HEK293T (cell line): Measurements from ENCODE around the gene ACTA1.

ENCODE experiments used
- CTCF ChIA-PET: fragments of 350-600 bp; formaldehyde crosslinking; extraction: SDS; loops from one replicate; lab custom pipeline; 2021; ENCODE audit warnings: antibody characterized with exemption, inconsistent platforms; lab: Yijun Ruan, JAX
- POLR2A ChIA-PET: fragments of 350-600 bp; formaldehyde crosslinking; extraction: SDS; loops from one replicate; lab custom pipeline; 2020; ENCODE audit warnings: antibody characterized with exemption, inconsistent platforms; lab: Yijun Ruan, JAX
- DNase-seq: peaks from one replicate; pipeline ENCODE4 v3.0.0; 2012; ENCODE audit warnings: mixed read lengths; ENCODE audit errors: extremely low spot score
- ARNT ChIP-seq: fragments of 450-650 bp; IDR thresholded peaks from 2 replicates; pipeline ENCODE4 v1.6.1; 2017; ENCODE audit warnings: mild to moderate bottlenecking
- BHLHE40 ChIP-seq: fragments of 450-650 bp; IDR thresholded peaks from 2 replicates; pipeline ENCODE4 v1.6.1; 2016; ENCODE audit warnings: mild to moderate bottlenecking, moderate library complexity, borderline replicate concordance
- CTBP1 ChIP-seq: fragments of 450-650 bp; IDR thresholded peaks from 2 replicates; pipeline ENCODE4 v1.6.1; 2016; ENCODE audit warnings: borderline replicate concordance
- ELF4 ChIP-seq: fragments of 450-650 bp; IDR thresholded peaks from 2 replicates; pipeline ENCODE4 v1.6.1; 2017; ENCODE audit warnings: antibody characterized with exemption
- FOXA1 ChIP-seq: fragments of 450-650 bp; IDR thresholded peaks from 2 replicates; pipeline ENCODE4 v1.6.1; 2016; ENCODE audit warnings: mild to moderate bottlenecking
- FOXK2 ChIP-seq: fragments of 450-650 bp; IDR thresholded peaks from 2 replicates; pipeline ENCODE4 v1.6.1; 2016; ENCODE audit warnings: mild to moderate bottlenecking
- FOXM1 ChIP-seq: fragments of 450-650 bp; IDR thresholded peaks from 2 replicates; pipeline ENCODE4 v1.6.1; 2017; ENCODE audit warnings: mild to moderate bottlenecking, borderline replicate concordance
- HDGF ChIP-seq: fragments of 450-650 bp; IDR thresholded peaks from 2 replicates; pipeline ENCODE4 v1.6.1; 2017; ENCODE audit warnings: antibody characterized with exemption, borderline replicate concordance
- L3MBTL2 ChIP-seq: fragments of 450-650 bp; conservative IDR thresholded peaks from 2 replicates; pipeline ENCODE4 v1.6.1; 2016; ENCODE audit warnings: mild to moderate bottlenecking
- LEF1 ChIP-seq: fragments of 450-650 bp; IDR thresholded peaks from 2 replicates; pipeline ENCODE4 v1.6.1; 2017; ENCODE audit warnings: mild to moderate bottlenecking, borderline replicate concordance
- NFRKB ChIP-seq: fragments of 450-650 bp; IDR thresholded peaks from 2 replicates; pipeline ENCODE4 v1.6.1; 2016; ENCODE audit warnings: mild to moderate bottlenecking, moderate library complexity
- SP1 ChIP-seq: fragments of 450-650 bp; IDR thresholded peaks from 2 replicates; pipeline ENCODE4 v1.6.1; 2017
- SUZ12 ChIP-seq: fragments of 450-650 bp; IDR thresholded peaks from 2 replicates; pipeline ENCODE4 v1.6.1; 2016; ENCODE audit warnings: mild to moderate bottlenecking
- TARDBP ChIP-seq: fragments of 450-650 bp; IDR thresholded peaks from 2 replicates; pipeline ENCODE4 v1.6.1; 2016
- ZNF384 ChIP-seq: fragments of 450-650 bp; IDR thresholded peaks from 2 replicates; pipeline ENCODE4 v1.6.1; 2016
- TF ChIP-seq, protein P1 (sequence below): fragments of 450-650 bp; IDR thresholded peaks from 2 replicates; pipeline ENCODE4 v1.6.1; 2016

ACTA1 gene

DNA sequence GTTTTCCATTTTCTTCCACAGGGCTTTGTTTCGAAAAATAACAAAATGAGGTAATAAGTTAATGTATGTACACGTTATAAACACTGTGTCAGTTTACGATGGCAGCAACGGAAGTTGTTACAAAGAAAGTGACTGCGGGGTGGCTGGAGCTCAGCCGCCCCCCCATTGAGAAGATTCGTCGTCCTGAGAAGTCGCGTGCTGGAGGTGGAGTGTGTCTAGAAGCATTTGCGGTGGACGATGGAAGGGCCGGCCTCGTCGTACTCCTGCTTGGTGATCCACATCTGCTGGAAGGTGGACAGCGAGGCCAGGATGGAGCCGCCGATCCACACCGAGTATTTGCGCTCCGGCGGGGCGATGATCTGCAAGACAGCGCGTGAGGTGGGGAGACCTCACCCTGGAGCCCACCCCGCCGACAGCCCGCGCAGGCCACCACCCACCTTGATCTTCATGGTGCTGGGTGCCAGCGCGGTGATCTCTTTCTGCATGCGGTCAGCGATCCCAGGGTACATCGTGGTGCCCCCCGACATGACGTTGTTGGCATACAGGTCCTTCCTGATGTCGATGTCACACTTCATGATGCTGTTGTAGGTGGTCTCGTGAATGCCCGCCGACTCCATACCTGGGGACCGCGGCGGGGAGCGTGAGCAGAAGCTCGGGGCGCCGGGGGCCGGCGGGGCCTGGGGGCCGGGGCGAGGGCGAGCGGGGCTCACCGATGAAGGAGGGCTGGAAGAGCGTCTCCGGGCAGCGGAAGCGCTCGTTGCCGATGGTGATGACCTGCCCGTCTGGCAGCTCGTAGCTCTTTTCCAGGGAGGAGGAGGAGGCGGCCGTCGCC is 2.4 kb downstream of the ACTA1 start:
- TF ChIP-seq L3MBTL2 (no peak), TARDBP (no peak), HDGF (no peak), FOXM1 (no peak), FOXK2 (no peak)
- ChIA-PET POLR2A (no interaction called here), CTCF (no interaction called here)
- peak; percentile 10 for DNase-seq

DNA sequence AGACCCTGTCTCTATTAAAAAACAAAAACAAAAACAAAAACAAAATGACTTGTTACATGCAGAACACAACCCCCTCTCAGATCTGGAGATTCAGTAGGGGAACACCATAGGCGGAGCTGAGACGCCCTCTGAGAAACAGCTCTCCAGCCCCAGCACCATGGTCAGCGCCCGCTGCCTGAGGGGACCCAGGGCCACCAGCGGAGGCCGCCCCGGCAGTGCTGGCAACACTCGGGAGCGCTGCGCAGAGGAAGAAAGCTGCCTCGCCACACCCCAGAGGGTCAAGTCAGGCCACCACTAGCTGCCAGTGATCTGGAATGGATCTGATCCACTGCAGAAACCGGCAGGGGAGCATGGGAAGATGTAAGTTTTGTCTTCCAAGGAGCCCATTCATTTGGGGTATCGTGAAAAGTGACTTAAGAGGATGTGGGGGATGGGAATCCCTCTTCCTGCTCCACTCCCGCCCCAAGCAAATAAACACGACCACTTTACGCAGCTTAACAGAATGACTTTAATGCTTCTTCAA is 3.1 kb downstream of the ACTA1 start:
- peak; percentile 35 for DNase-seq
- TF ChIP-seq, protein P1, sequence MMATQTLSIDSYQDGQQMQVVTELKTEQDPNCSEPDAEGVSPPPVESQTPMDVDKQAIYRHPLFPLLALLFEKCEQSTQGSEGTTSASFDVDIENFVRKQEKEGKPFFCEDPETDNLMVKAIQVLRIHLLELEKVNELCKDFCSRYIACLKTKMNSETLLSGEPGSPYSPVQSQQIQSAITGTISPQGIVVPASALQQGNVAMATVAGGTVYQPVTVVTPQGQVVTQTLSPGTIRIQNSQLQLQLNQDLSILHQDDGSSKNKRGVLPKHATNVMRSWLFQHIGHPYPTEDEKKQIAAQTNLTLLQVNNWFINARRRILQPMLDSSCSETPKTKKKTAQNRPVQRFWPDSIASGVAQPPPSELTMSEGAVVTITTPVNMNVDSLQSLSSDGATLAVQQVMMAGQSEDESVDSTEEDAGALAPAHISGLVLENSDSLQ: no peak
- no peak for TF ChIP-seq FOXK2
- TF ChIP-seq ARNT: no peak
- TF ChIP-seq SUZ12: no peak
- TF ChIP-seq FOXA1: no peak
- TF ChIP-seq TARDBP: no peak
- ChIA-PET CTCF (no interaction called here), POLR2A (no interaction called here)

DNA sequence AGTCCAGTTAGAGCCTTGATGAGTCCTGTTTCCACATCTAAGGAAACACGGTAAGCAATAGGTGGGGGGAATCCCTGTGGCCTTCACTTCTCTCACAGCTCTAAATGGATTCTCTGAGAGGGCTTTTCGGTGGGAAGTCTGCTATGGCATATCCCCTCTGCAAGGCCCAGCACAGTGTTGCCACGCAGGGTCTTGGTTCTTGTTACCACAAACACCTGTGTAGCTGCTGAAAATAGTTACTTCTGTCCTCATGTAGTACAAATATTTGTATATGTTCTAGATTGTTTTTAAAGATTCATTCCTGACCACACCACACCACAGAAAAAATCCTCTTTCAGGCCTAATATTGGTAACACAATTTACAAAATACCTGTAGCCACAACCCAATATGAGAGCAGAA is 5.6 kb downstream of the ACTA1 start:
- ChIA-PET CTCF (no interaction called here), POLR2A (no interaction called here)
- no peak for DNase-seq
- no peak for TF ChIP-seq L3MBTL2
- no peak for TF ChIP-seq NFRKB
- TF ChIP-seq FOXM1: no peak
- TF ChIP-seq HDGF: no peak
- no peak for TF ChIP-seq ARNT

DNA sequence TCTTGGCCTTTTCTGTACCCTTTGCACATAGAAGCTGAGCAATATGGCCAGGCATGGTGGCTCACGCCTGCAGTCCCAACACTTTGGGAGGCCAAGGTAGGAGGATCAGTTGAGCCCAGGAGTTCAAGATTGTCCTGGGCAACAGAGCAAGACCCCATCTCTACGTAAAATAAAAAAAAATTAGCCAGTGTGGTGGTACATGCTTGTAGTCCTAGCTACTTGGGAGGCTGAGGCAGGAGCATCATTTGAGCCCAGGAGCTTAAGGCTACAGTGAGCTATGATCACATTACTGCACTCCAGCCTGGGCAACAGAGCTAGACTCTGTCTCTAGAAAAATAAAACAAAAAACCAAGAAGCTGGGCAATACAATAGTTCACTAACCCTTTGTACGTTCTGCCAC is 6.3 kb downstream of the ACTA1 start:
- DNase-seq: no peak
- ChIA-PET CTCF (no interaction called here), POLR2A (no interaction called here)

DNA sequence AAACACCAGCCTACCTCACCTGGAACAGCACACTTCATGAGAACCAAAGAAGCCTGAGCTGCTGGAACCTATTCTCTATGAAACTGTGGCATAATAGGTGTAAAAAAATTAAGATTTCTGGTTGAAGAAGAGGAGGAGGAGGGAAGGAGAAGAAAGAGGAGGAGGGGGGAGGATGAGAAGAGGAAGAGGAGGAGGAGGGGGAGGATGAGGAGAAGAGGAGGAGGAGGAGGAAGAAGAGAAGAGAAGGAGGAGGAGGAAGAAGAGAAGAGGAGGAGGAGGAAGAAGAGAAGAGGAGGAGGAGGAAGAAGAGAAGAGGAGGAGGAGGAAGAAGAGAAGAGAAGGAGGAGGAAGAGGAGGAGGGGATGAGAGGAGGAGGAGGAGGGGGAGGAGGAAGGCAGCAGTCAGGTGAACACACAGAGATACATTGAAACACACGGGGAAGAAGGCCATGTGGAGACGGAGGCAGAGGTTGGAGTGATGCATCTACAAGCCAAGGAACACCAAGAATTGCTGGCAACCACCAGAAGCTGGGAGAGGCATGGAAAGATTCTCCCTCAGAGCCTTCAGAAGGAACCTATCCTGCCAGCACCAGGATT is 8.2 kb downstream of the ACTA1 start:
- ChIA-PET CTCF (interaction anchor here (1.4 kb wide), 1 partner anchor 15 kb away, joined by 3 read pairs; no protein-coding TSS in a partner anchor), POLR2A (no interaction called here)
- TF ChIP-seq HDGF: no peak
- TF ChIP-seq BHLHE40: no peak
- TF ChIP-seq ELF4: no peak
- no peak for TF ChIP-seq TARDBP
- no peak for TF ChIP-seq L3MBTL2
- no peak for TF ChIP-seq ZNF384
- no peak for TF ChIP-seq FOXA1
- TF ChIP-seq SP1: no peak
- TF ChIP-seq LEF1: no peak
- no peak for DNase-seq

More for the DNA sequence above, 6.3 kb downstream of the ACTA1 start:
- no peak for TF ChIP-seq FOXM1
- no peak for TF ChIP-seq NFRKB
- no peak for TF ChIP-seq SP1
- TF ChIP-seq CTBP1: no peak
- TF ChIP-seq ZNF384: no peak
- no peak for TF ChIP-seq SUZ12
- TF ChIP-seq, protein P1: no peak
- TF ChIP-seq LEF1: no peak
- TF ChIP-seq ELF4: no peak
- TF ChIP-seq HDGF: no peak
- TF ChIP-seq L3MBTL2: no peak
- no peak for TF ChIP-seq BHLHE40
- no peak for TF ChIP-seq FOXK2

DNA sequence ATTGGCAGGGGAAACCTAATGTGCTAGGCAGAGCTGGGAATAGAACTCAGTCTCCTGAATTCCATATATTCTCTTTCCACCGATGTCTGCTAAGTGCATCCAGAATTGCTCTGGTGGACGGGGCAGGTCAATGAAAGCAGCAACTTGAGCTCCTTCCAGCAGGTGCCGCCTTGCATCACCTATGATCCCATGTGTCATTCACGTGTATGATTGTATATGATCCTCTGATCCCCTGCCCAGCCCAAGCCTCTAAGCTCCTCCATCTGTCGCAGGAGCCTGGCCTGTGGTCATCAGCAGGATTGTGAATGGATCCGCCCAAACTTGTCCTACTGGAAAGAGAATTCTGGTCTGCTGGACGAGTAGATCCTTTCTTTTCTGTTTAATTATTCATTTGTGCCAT is 13.1 kb downstream of the ACTA1 start:
- peak; percentile 17 for DNase-seq
- ChIA-PET POLR2A (no interaction called here), CTCF (interaction anchor here (0.9 to 1.9 kb wide), 2 partner anchors 10 to 61 kb away, joined by 4 to 7 read pairs; no protein-coding TSS in a partner anchor)
- no peak for TF ChIP-seq L3MBTL2
- no peak for TF ChIP-seq LEF1
- TF ChIP-seq FOXM1: no peak
- TF ChIP-seq ZNF384: no peak
- no peak for TF ChIP-seq SUZ12
- no peak for TF ChIP-seq ARNT
- TF ChIP-seq SP1: no peak
- TF ChIP-seq, protein P1: no peak
- TF ChIP-seq FOXA1: no peak
